Mesothelial cell of epicardium (in vitro differentiated cells): Measurements from ENCODE around the gene STBD1. TPM values are rescaled to one million over a fixed set of nuclear protein-coding genes. Genes with fewer than 3 reads are reported as not detected.
A peak's percentile ranks its signal among the peaks of the same experiment; 100 is the strongest.

ENCODE experiments used
- DNase-seq, 2 experiments: peaks; one replicate each; pipeline ENCODE4 v3.0.0; 2021; ENCODE audit warnings: low spot score in 2 of 2; ENCODE audit not compliant: unreplicated experiment in 2 of 2
- H3K27ac Mint-ChIP-seq: 2 replicates; pipeline ENCODE4 v1.8.0; 2021; ENCODE audit warnings: mixed read lengths
- H3K27me3 Mint-ChIP-seq: 2 replicates; pipeline ENCODE4 v1.8.0; 2021; ENCODE audit warnings: low read depth, mixed read lengths
- H3K36me3 Mint-ChIP-seq: 2 replicates; pipeline ENCODE4 v1.8.0; 2021; ENCODE audit warnings: mixed read lengths
- H3K4me1 Mint-ChIP-seq: 2 replicates; pipeline ENCODE4 v1.8.0; 2021; ENCODE audit warnings: mixed read lengths
- H3K4me3 Mint-ChIP-seq: 2 replicates; pipeline ENCODE4 v1.8.0; 2021; ENCODE audit warnings: mild to moderate bottlenecking, moderate library complexity, mixed read lengths
- H3K9me3 Mint-ChIP-seq: 2 replicates; pipeline ENCODE4 v1.8.0; 2021; ENCODE audit warnings: mixed read lengths
- CTCF ChIP-seq: fragments of 200-600 bp; sonication (generic); IDR thresholded peaks from one replicate; pipeline ENCODE4 v1.5.0; 2021; ENCODE audit warnings: antibody characterized with exemption; ENCODE audit not compliant: unreplicated experiment
- total RNA-seq: library from RNA; stranded (reverse); gene quantifications from 3 replicates; pipeline ENCODE4 v1.2.1, GENCODE V29; 2021

Gene STBD1
- 1.7 to 2.2 TPM (median 2.0 TPM) in 3 replicates for total RNA-seq

- Mint-ChIP-seq H3K9me3 (no peaks in the 10 kb centered on the region), H3K36me3 (peaks cover 8% of the 10 kb centered on the region), H3K4me3 (peak within 1 kb of the TSS; percentile 88), H3K27ac (peak within 1 kb of the TSS; percentile 59), H3K27me3 (no peaks in the 10 kb centered on the region), H3K4me1 (peaks cover 23% of the 10 kb centered on the region)
- no peak for TF ChIP-seq CTCF
- peak; percentile 40 to 72 for DNase-seq
Observed at GRCh38 chr4:76305971-76306881, at the start of gene STBD1. Gene STBD1 (plus strand): TSS chr4:76306733. CDS start chr4:76306770, 37 bp downstream.

GRCh38 chr4:76256968-76257367, 49.6 kb upstream of the STBD1 start:
- no peaks in the 10 kb centered on the region for H3K36me3 Mint-ChIP-seq
- H3K4me3 Mint-ChIP-seq = no peak overlapping the region
- TF ChIP-seq CTCF = no peak
- H3K4me1 Mint-ChIP-seq = no peaks in the 10 kb centered on the region
- peaks cover 28% of the 10 kb centered on the region for H3K27me3 Mint-ChIP-seq
- no peaks in the 10 kb centered on the region for H3K9me3 Mint-ChIP-seq
- H3K27ac Mint-ChIP-seq = no peak overlapping the region
- DNase-seq = no peak

- no peaks in the 10 kb centered on the region for H3K36me3 Mint-ChIP-seq
- H3K9me3 Mint-ChIP-seq = no peaks in the 10 kb centered on the region
- no peak overlapping the region for H3K4me3 Mint-ChIP-seq
- no peak for DNase-seq
- no peak overlapping the region for H3K27ac Mint-ChIP-seq
- no peak for TF ChIP-seq CTCF
- H3K4me1 Mint-ChIP-seq = no peaks in the 10 kb centered on the region
- peaks cover 23% of the 10 kb centered on the region for H3K27me3 Mint-ChIP-seq
Observed at GRCh38 chr4:76257824-76258223, 48.7 kb upstream of the STBD1 start.

- Mint-ChIP-seq H3K36me3 (no peaks in the 10 kb centered on the region), H3K4me3 (no peak overlapping the region), H3K27me3 (peaks cover 8% of the 10 kb centered on the region), H3K27ac (no peak overlapping the region), H3K9me3 (no peaks in the 10 kb centered on the region), H3K4me1 (no peaks in the 10 kb centered on the region)
- TF ChIP-seq CTCF = no peak
- DNase-seq = no peak
Observed at GRCh38 chr4:76260571-76260970, 46.0 kb upstream of the STBD1 start.

GRCh38 chr4:76265631-76266218, 40.8 kb upstream of the STBD1 start:
- no peak for DNase-seq
- TF ChIP-seq CTCF = no peak
- H3K27me3 Mint-ChIP-seq = peaks cover 5% of the 10 kb centered on the region
- no peaks in the 10 kb centered on the region for H3K4me1 Mint-ChIP-seq
- no peaks in the 10 kb centered on the region for H3K9me3 Mint-ChIP-seq
- H3K4me3 Mint-ChIP-seq = no peak overlapping the region
- no peak overlapping the region for H3K27ac Mint-ChIP-seq
- H3K36me3 Mint-ChIP-seq = no peaks in the 10 kb centered on the region
